Measurements from ENCODE around the gene RAB1B. TPM values are rescaled to one million over a fixed set of nuclear protein-coding genes. Genes with fewer than 3 reads are reported as not detected.
A peak's percentile ranks its signal among the peaks of the same experiment; 100 is the strongest.

Gene RAB1B
- polyA plus RNA-seq, 12 donors: 74.0 to 118 (median 89.9) TPM; not detected in 1

DNA sequence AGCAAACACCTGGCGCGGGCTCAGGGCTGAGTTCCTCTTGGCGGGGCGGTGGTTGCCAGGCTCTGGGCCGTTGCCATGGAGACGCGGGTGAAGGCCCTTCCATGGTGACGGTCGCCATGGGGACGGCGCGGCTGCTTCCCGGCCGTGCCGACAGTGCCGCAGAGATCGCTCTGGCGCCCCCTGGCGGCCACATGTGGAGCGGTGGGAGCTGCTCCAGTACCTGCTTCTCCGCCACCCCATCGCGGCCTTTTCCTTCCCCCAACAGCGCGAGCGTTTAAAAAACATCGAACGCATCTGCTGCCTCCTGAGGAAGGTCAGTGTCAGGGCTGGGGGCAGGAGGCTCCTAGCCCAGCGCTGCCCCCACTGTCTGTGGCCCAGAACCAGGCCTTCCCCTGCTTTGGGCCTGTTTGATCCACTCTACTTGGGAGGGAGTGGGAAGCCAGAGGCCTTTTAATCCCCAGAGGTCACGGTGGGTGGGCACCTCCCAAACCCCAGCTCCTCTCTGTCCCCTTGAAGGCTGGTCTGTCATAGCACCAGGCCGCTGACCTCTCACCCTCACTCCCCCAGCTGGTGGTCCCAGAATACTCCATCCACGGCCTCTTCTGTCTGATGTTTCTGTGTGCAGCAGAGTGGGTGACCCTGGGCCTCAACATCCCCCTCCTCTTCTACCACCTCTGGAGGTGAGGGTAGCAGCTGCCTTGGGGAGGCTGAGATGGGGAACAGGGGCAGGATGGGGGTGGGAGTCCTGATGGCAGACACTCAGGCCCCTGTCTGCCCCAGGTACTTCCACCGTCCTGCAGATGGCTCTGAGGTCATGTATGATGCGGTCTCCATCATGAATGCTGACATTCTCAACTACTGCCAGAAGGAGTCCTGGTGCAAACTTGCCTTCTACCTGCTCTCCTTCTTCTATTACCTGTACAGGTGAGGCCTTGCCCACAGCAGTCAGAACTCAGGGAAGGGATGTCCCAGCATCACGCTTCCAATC, 14.3 kb downstream of the RAB1B start:
- peak; percentile 94 for DNase-seq

DNA sequence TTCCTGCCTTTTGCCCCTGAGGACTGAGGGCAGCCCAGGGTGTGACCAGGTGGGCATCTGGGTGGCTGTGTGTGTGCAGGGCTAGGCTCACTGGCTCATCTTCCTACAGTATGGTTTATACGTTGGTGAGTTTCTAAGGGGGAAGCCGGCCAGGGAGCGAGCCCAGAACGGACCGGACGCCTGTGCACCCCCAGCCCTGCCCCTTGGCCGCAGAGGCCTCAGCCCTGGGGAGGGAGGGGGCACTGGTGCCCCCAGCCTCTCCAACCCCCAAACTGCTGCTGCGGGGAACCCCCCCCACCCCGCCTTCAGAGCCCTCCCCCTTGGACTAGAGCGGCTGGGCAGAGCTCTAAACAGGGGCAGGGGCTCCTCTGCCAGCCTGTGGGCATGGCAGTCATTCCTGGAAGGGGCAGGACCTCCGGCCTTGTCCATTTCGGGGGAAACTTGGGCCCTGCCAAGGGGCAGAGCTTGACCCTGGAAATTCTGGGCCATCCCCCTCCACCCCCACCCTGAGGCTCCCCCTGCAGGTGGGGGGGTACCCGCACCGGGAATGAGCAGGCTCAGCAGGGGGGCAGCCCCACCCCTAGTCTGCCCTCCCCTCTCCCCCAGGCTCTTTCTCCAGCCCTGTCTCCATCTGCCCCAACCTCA, 15.1 kb downstream of the RAB1B start:
- DNase-seq: no peak

DNA sequence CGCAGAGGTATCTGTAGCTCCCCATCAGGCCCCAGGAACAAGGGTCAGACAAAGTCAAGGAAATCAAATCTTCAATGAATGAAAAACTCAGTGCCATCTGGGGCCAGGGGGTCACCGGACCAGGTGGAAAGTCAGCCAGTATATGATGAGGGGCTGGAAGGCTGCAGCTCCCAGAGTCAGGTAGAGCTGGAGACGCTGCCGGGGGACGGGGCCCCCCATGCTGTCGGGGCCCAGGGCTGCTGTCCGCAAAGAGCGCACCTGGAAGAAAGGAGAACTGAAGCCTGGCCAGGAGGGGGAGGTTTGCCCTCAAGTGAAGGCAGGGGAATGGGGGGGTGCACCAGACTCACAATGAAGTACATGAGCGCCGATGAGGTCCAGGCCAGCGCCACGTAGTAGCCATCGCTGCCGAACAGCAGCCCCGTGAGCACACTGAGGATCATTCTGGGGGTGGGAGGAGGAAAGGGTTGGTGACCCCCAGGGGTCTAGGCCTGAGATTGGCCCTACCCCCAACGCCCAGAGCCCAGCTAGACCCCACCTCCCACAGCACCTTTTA, 16.2 kb downstream of the RAB1B start:
- no peak for DNase-seq

DNA sequence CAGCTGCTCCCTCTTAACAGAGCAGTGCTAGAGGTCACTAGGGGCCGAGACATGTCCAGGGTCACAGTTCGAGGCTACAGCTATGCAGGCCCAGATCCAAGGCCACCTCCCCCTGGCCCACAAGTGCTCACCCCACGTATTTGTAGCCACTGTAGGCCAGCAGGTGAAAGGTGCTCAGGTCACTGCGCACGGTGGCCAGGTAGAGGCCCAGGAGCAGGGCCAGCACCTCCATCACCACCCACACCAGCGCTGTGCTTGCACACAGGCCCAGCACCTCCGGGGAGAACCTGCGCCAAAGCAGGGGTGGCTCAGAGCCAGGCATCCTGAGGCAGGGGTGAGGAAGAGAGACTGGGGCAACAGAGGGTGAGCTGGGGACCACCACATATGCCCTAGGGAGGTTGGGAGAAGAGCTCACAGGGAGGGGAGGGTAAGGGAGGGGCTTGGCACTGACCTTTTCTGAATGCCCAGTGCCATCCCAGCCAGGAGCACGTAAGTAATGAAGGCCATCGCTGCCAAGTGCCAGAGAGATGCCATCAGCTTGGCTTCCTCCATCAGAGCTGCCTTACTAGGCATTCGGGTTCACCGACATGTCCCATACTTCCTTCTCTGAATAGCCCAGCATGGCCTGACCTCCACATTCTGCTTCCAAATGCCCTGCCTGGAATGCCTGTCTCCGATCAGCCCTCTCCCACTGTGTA, 17.0 kb downstream of the RAB1B start:
- DNase-seq: no peak

DNA sequence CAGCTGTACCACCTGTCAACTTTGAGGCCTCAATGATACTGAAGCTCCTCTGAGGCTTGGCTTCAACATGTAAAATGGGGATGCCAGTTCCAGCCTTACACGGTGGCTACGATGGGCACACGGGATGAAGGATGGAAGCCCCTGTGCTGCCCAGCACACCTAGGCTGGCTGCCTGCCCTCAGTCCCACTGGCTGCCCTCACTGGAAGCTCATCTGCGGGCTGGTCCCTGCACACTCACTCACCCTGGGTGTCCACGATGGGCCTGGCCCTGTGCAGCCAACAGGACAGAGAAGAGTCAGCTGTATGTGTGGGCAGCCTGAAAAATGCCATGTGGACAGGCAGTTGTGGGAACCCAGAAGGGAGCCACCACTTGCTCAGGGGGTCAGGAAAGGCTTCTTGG, 18.3 kb downstream of the RAB1B start:
- DNase-seq: no peak

DNA sequence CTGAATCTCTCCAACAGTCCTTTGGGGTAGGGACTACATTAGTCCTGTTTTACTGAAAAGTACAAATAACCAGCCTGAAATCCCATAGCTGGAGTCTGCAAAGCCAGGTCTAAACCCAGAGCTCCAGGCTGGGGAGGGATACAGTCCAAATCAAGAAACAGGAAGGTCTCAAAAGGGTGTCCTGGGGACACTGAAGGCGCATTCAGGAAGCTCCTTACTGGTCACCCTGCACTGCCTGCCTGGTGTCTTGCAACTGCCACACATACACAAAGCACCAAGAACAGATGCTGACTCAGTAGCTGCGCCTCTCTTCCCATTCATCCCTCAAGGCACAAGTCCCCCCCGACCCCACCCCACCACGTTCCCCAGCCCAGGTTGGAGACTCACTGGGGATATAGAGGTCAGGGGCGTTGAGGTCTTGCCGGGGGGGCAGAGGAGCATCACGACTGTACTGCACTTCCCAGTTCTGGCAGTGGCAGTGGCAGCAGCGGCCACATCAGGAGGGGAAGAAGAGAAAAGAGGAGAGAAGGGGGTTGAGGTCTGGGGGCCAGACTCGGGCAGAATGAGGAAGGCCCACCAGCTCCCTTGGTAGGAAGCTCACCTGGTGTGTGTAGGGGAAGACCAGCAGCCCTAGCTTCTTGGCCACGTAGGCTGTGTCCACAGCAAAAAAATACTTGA, 18.9 kb downstream of the RAB1B start:
- no peak for DNase-seq

DNA sequence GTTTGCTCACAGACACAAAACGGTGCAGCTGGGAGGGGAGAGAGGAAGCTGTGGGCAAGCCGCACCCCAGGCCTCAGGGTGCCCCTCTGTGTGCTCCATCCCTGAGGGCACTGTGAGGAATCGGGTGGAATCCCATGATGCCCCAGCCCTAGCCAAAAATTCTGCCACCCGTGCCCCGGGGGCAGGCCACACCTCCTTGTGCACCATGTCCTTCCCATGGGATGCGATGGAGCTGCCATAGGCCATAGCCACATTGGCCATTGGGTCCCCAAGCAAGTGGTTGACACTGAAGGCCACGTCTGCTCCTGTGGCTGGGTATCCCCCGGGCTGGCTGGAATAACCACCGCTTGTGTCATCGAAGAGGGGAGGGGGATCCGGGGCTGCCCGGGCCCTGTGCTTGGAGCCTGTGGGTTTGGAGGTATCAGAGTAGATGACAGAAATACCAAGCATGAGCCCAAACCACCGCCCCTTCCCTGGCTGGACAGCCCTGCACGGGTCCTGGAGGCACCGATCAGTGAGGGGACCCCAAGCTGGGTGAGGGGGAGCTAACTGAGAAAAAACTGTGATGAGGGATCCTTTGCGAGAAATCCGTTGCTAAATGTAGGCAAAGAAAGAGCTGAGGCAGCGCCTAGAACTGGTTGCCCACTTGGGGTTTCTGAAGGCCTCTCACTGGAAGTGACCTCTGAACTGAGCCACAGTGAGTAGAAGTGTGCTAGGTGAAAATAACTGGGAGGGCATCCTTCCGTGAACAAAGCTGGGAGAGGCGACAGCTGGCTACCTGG, 19.6 kb downstream of the RAB1B start:
- DNase-seq: no peak

- DNase-seq: peak; percentile 99
These were observed 20.5 kb downstream of the RAB1B start, which contains the start of gene YIF1A for GRCh38 chr11:66288671-66289547. YIF1A (minus strand) TSS chr11:66289143; CDS start chr11:66288985, 158 bp downstream.

- no peak for DNase-seq
These were observed 21.3 kb downstream of the RAB1B start for GRCh38 chr11:66289548-66290329.

DNA sequence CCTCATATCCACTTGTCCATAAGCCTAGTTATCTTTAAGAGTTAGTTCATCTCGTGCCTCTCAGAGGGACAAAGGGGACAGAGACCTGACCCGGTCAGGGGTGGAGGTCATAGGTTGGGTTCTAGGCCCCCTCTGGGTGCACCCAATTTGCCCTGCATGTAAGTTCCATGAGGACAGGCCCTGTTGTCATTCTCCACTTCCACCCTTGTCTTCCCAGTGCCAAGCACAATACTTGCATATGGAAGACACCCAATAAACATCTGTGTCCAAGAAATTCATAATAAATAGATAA, 21.8 kb downstream of the RAB1B start:
- DNase-seq: no peak

DNA sequence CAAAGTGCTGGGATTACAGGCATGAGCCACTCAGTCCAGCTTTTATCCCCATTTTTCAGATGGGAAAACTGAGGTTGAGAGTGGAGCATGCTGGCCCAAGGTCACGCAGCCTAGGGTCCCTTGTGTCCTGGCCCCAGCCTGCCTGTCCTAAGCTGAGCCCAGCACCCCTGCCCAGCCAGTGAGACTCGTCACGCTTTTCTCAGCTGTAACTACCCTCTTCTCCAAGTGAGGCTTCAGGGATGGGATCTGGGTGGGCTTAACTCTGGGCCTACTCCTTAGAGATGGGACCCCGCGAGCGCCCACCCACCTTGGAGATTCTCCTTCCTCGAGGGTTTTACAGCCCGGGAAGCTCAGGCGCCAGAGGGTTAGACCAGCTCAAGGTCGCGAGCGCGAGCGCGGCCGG, 22.9 kb downstream of the RAB1B start:
- DNase-seq: no peak

GRCh38 chr11:66291706-66292542, 23.5 kb downstream of the RAB1B start, which contains the start of gene TMEM151A:
TMEM151A (plus strand) TSS chr11:66291894; CDS start chr11:66292014, 120 bp downstream.
- DNase-seq: no peak

GRCh38 chr11:66292543-66293332, 24.3 kb downstream of the RAB1B start:
- no peak for DNase-seq

DNA sequence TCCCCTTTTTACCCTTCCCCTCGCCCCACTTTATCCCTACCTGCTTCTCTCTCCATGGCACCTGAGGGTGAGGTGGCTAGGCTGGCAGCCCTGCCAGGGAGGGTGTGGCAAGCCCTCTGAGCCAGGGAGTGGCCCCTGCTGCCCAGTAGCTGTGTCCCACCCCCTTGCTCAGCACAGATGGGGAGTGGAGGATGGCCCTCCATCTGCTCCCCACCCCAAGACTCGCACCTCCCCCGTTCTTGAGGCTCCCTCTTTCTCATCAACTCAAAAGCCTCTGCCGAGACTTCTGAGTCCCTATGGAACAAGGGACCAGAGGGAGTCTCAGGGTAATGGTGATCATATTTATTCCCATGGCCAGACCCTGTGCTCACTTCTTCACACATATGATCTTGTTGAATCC, 24.9 kb downstream of the RAB1B start:
- no peak for DNase-seq

DNA sequence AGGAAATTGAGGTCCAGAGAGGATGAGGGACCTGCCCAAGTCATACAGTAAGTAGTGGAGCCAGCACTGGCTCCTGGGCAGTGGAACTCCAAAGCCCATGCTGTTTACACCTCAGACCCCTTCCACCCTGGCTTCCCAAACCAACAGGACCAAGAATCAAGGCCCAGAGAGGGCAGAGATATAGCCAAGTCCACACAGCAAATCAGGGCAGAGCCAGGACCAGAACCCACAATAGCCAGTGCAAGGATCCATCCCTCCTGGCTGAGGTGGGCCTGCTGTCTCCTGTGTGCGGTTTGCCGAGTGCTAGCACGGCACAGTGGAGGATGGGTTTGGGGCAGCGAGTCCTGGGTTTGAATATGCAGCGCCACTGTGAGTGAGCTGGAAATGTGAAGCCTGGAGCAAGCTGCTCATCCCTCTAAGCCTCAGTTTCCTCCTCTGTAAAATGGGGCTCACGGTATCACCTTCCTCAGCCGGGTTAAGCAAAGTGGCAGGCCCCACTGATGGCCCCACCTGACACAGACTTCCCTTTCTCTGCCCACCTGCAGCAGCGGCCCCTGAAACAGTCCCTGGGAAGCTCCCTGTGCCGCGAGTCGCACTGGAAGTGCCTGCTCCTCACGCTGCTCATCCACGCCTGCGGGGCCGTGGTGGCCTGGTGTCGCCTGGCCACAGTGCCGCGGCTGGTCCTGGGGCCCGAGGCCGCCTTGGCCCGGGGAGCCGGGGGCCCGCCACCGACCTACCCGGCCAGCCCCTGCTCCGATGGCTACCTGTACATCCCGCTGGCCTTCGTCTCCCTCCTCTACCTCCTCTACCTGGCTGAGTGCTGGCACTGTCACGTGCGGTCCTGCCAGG, 25.6 kb downstream of the RAB1B start:
- DNase-seq: no peak
